Activated CD4-positive, alpha-beta T cell treated with anti-CD3 and anti-CD28 coated beads for 24 hours (primary cell): ENCODE data around the gene FYB2.

Experiments
- DNase-seq, 2 donors: peaks; one replicate each; pipeline ENCODE4 v3.0.0-alpha.2; 2020; ENCODE audit warnings: low read depth in 2 of 2

FYB2 gene

GRCh38 chr1:56710646-56711045, 108.6 kb downstream of the FYB2 start:
- no peak for DNase-seq

DNA sequence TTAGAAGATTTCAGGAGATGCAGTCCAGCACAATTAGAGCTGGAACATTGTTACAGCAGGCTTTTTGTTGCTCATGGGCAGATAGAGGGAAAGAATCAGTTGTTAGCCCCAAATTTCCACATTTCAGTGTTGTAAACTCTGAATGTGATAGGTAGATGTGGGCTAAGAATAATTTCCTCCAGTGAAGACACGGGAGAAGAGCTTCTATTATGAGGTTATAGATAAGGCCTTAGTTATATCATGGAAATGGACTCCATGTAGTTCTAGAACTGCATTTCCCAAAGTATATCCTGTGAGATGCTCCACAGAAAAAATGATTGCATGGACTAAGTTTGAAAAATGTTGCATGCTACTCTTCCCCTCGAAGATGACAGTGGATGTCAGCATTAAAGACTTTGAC, 109.2 kb downstream of the FYB2 start:
- no peak for DNase-seq

DNA sequence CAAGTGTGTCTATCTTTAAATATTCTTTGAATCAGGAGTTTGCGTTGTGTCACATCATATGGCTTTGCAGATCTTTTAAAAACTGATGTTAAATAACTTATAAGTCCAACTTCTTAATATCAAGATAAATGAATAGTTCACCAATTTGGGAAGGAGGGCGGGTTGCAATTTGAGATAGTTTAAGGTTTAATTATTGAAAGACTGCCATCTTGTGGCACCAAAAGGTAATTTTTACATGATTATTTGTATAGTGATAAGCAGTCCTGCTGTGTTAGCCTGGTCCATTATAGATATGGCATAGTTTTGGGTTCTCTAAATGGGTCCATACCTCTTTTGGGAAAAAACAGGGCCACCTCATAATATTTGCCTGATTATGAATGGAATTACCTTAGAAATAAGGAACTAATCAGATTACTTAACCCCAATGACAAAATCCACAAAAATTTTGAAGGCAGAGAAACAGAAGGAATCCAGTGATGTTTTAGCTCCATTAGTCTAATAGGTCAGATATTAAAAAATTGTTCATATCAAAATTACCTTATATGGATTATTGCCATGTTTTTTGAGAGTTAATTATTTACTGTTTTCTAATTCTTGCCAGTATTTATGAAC, 109.8 kb downstream of the FYB2 start:
- no peak for DNase-seq

DNA sequence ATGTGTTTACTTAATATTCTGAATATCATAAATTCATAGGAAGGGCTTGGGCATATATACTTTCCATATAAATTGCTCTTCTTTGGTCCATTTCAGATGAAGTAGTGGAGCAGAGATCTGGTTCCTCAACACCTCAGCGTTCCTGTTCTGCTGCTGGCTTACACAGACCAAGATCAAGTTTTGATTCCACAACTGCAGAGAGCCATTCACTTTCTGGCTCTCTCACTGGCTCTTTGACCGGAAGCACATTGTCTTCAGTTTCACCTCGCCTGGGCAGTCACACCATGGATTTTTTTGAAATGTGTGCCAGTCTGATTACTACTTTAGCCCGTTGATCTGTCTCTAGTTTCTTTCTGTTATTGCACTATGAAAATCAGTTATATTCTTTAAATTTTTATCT, 111.8 kb downstream of the FYB2 start:
- no peak for DNase-seq

DNA sequence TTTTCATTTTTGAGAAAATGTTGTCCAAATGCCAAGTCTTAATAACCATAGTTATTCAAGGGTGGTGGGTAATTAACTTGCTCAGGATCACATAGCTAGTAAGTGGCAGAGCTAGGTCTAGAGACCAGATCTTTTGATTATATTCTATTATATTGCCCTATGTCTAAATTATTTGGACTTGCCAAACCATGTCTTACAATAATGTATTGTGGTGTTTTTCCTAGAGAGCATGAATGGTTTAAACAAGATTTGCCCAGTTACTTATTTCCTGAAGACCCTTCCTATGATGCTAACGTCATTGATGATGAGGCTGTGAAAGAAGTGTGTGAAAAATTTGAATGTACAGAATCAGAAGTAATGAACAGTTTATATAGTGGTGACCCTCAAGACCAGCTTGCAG, 115.5 kb downstream of the FYB2 start:
- DNase-seq: no peak

- no peak for DNase-seq
Observed at GRCh38 chr1:56696663-56697062, 122.5 kb downstream of the FYB2 start.

- DNase-seq: no peak
Observed at GRCh38 chr1:56688522-56689026, 130.6 kb downstream of the FYB2 start.

DNA sequence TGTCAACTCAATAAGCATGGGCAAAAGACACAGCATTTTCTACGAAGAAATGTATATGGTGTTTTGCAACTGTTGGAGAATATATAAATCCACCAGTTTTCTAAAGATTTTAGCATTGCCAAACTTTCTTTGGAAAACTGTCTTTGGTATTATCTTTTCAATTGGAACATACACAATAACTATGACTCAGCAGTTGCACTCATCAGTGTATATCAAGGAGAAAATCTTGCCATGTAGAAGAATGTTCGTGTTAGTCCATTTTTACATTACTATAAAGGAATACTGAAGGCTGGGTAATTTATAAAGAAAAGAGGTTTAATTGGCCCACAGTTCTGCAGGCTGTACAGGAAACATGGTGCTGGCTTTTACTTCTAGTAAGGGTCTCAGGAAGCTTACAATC, 133.0 kb downstream of the FYB2 start:
- DNase-seq: no peak

DNA sequence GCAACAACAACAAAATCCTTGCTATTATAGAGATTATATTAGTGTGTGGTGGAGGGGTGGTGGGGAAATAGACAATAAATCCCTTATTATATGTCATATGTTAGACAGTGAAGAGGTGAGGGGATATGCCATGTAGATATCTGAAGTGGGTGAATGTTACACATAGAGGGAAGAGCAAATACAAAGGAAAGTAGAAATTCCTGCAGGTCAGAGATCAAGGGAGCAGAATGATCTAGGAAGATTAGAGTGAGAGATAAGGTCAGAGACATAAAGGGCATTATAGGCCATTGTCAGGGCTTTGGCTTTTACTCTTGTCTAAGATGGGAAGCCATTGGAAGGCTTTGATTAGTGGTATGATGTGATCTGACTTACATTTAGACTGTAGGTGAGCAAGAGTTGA, 135.6 kb downstream of the FYB2 start:
- no peak for DNase-seq

DNA sequence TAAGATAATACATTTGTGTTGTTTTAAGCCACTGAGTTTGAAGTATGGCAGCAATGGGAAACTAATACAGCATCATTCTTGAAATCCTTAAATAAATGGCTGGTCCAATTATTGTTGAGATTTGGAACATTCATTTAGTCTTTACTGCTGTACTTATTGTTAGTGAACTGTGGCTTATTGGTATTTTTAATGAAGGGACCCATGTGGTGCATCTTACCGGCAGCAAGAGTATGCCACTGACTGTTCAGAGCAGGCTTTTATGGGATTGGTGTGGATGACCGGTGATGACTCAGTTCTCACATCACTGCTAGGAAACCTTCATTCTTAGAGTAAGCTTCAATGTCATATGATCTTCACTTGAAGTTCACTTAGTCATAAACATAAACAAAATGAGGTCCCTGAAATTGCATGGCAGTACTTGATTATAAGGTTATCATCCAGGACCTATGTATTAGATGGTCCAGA, 142.6 kb downstream of the FYB2 start:
- no peak for DNase-seq

DNA sequence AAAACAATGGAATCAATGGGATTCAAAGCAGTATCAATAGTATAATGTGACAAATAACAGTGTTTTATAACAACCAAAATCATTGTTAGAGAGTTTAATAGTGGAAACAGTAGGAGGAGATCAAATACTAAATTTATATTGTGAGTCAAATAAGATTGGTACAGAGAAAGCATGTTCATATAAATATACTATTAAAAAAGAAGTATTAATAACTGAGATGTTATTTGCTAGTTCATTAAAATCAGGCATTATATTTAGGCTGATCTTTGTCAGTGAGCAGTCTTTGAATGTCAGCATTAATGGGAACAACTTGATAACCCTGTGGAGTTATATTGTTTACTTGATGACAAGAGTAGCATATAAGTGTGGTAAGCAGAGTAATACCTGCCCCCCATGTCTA, 143.4 kb downstream of the FYB2 start:
- no peak for DNase-seq

DNA sequence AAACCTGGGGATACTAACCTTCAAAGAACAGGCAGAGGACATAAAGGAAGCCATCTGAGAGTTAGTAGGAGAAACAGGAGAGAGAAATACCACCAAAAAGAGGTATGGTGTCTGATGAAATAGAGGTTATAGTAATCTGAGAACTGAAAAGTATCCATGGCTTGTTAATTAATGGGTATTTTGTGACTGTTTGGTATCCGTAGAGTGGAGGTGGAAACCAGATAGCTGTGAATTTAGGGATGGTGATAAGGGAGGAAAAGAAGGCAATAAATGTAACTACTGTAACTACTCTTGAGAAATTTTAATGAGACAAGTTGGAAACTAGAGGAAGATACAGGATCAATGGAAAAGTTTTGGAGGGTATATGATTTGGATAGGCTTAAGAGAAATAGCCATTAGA, 146.6 kb downstream of the FYB2 start:
- no peak for DNase-seq

DNA sequence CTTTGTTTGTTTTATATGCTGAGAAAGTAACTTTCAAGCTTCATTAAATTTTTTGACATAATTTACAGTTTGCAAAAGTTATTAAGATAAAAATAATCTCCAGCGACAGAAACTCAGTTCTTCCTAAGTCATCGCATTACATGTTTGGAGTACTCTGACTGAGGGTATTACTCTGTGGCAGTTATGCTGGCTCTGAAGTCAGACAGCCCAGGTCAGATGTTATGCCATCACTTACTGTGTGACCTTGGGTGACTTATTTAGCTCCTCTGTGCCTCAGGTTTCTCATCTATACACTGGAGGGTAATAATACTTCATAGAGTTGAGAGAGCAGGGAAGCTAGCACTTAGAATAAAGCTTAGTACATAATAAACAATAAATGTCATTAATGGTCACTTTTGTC, 147.7 kb downstream of the FYB2 start:
- DNase-seq: no peak

DNA sequence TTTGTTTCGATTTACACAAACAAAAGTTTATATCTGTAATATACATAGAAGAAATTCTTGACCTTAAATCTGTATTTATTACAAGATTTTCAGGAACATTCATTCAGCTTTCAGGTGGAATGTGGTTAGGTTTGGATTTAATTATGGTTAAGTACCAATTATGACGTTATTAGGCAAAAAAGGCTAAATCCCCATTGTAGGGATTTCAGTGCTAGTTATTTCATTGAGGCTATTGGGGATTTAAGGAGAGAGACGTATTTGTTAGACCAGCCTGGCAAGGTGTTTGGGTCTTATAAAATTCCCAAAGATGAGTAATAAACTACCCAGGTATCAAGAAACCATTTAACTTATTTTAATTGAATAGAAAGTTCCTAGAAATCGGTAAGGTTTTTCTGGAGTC, 148.1 kb downstream of the FYB2 start:
- no peak for DNase-seq

DNA sequence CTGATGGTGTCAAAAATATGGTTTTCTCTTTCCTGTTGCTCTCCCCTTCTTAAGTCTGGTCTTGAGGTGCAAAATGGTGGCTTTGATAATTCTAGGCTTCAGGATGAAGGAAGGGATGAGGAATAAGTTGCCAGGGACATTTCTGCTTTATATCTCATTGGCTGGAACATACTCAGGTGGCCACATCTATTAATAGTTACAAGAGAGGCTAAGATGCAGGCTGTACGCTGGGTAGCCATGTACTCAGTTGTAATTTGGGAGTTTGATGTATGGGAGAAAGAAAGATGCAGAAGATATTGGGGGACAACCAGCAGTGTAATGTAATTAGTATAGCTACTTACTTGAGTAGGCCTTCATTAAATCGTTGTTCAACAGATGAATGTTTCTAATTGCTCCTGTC, 148.9 kb downstream of the FYB2 start:
- DNase-seq: no peak
